ENCODE results near the gene SHOC2. TPM values are rescaled to one million over a fixed set of nuclear protein-coding genes. Genes with fewer than 3 reads are reported as not detected.

SHOC2 gene
- total RNA-seq, 1 experiment from 2014 or later: 23.7 TPM

DNA sequence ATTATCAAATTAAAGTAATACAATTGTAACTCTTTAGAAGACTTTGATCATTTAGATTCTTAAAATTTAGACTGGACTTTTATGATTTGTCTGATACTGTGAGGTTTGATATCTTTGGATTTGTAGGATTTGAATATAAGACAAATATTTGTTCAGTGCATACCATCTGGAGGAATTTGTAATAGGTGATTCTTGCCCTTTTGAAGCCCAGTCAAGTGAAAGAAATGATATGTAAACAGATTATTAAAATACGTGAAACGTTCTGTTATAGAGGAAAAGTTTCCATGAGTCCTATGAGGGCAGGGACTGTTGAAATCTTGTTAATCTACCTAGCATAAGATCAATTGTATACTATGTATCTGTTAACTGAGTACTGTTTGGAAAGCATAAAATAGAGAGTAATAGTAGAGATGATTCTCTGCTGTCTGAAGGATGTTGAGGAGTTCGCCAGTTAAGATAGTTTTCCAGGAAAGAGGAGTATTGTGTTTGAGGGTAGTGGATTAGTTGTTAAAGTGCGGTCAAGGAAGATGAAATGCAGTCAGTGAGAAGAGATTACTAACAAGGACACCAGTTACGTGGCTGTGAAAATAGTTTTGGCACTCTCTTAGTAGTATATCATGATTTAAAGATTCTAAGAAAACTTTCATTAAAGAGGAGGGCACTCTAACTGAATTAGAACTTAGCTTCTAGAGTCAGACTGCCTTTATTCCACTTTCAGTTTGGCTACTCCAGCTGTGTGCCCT, 33.3 kb upstream of the SHOC2 start:
- no peaks in the 10 kb centered on the region for H4K20me1 ChIP-seq (ENCODE audit: control insufficient read depth, insufficient read depth, insufficient read length)
- H3K14ac ChIP-seq (ENCODE audit: insufficient read depth, low read length): no peak overlapping the region
- no peaks in the 10 kb centered on the region for H3K9me3 ChIP-seq (ENCODE audit: control insufficient read depth, low read depth, low read length)
- H3K4me2 ChIP-seq (ENCODE audit: insufficient read depth, insufficient read length, low read length): no peak overlapping the region
- H3K79me2 ChIP-seq (ENCODE audit: insufficient read depth, low read length): no peaks in the 10 kb centered on the region
- TF ChIP-seq, protein P1, sequence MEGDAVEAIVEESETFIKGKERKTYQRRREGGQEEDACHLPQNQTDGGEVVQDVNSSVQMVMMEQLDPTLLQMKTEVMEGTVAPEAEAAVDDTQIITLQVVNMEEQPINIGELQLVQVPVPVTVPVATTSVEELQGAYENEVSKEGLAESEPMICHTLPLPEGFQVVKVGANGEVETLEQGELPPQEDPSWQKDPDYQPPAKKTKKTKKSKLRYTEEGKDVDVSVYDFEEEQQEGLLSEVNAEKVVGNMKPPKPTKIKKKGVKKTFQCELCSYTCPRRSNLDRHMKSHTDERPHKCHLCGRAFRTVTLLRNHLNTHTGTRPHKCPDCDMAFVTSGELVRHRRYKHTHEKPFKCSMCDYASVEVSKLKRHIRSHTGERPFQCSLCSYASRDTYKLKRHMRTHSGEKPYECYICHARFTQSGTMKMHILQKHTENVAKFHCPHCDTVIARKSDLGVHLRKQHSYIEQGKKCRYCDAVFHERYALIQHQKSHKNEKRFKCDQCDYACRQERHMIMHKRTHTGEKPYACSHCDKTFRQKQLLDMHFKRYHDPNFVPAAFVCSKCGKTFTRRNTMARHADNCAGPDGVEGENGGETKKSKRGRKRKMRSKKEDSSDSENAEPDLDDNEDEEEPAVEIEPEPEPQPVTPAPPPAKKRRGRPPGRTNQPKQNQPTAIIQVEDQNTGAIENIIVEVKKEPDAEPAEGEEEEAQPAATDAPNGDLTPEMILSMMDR (conservative IDR thresholded peaks at IDR 0.05): no peak
- H3K4me1 ChIP-seq (ENCODE audit: insufficient read depth, low read length): no peaks in the 10 kb centered on the region
- H3K56ac ChIP-seq (ENCODE audit: insufficient read length, low read depth, low read length): no peak overlapping the region
- no peak overlapping the region for H2BK120ac ChIP-seq (ENCODE audit: low read depth, low read length, poor library complexity, severe bottlenecking)
- Mint-ChIP-seq H3K4me1 (no peaks in the 10 kb centered on the region), H3K27ac (no peak overlapping the region; a peak in 1 of 7 replicates), H3K4me3 (no peak overlapping the region), H3K27me3 (ENCODE audit: low read depth) (no peaks in the 10 kb centered on the region), H3K9me3 (no peaks in the 10 kb centered on the region), H3K36me3 (ENCODE audit: insufficient read depth in 1 of 3, low read depth in 3 of 3) (peaks cover 0 to 42% (median 23%) of the 10 kb centered on the region in 3 experiments; a peak in 4 of 7 replicates)
- H2BK12ac ChIP-seq (ENCODE audit: insufficient read length, low read depth, low read length): no peak overlapping the region
- H2BK5ac ChIP-seq (ENCODE audit: insufficient read length, low read length): no peak overlapping the region
- H2BK15ac ChIP-seq (ENCODE audit: low read depth, low read length): no peak overlapping the region
- H3K4ac ChIP-seq (ENCODE audit: low read depth, low read length): no peak overlapping the region
- no peak overlapping the region for H2AK5ac ChIP-seq (ENCODE audit: insufficient read length, low read length)
- no peak overlapping the region for H3K9ac ChIP-seq (ENCODE audit: extremely low read depth, insufficient read length, low read length)
- H4K5ac ChIP-seq (ENCODE audit: insufficient read length, low read depth, low read length): no peak overlapping the region
- H4K91ac ChIP-seq (ENCODE audit: insufficient read length, low read depth, low read length): no peak overlapping the region
- no peaks in the 10 kb centered on the region for H3K27me3 ChIP-seq (ENCODE audit: insufficient read depth, low read length)
- H2BK20ac ChIP-seq (ENCODE audit: low read depth, low read length, poor library complexity, severe bottlenecking): no peak overlapping the region
- H3K27ac ChIP-seq (ENCODE audit: insufficient read length, low read depth, low read length): no peak overlapping the region
- no peak overlapping the region for H4K8ac ChIP-seq (replicated peaks; ENCODE audit: insufficient read length, low read depth, low read length)
- no peak overlapping the region for H3K23ac ChIP-seq (ENCODE audit: insufficient read length, low read depth, low read length)
- H3K18ac ChIP-seq (ENCODE audit: insufficient read length, low read depth, low read length): no peak overlapping the region
- DNase-seq: no peak
- no peaks in the 10 kb centered on the region for H3K23me2 ChIP-seq (ENCODE audit: insufficient read length, low read depth, low read length, poor library complexity, severe bottlenecking)
- no peak overlapping the region for H2AFZ ChIP-seq (ENCODE audit: low read length)
- WGBS (ENCODE audit: extremely low coverage, insufficient read length, low lambda C conversion rate): 100% methylated on average over 1 of the region's 5 CpGs
- no peaks in the 10 kb centered on the region for H3K79me1 ChIP-seq (ENCODE audit: insufficient read depth, low read depth, low read length, poor library complexity, severe bottlenecking)
- no peak overlapping the region for H3T11ph ChIP-seq (ENCODE audit: low read length)
